Naive thymus-derived CD8-positive, alpha-beta T cell (primary cell): Measurements from ENCODE around the gene MBD3. TPM values are rescaled to one million over a fixed set of nuclear protein-coding genes. Genes with fewer than 3 reads are reported as not detected.
"Not testable (repeated sequence)": the region's sequence is repeated elsewhere in the genome, so short reads cannot be mapped to it uniquely, and the experiment has no call there.

ENCODE experiments used
- ATAC-seq, 2 donors: fragments of 150-1000 bp; cut with Tn5 transposase in 1 of 2; sonication (Bioruptor Pico), chemical (Tn5 transposase) in 1 of 2; 1 replicate in 1 of 2; 2 replicates in 1 of 2; pipeline ENCODE4 v1.10.0; 2021; ENCODE audit warnings: mild to moderate bottlenecking in 2 of 2, moderate library complexity in 2 of 2
- POLR2A ChIA-PET: fragments of 350-600 bp; sonication (Branson Sonifier 250); formaldehyde crosslinking; loops from one replicate; lab custom pipeline; 2021; ENCODE audit warnings: antibody characterized with exemption; lab: Charles Lee
- DNase-seq, 10 donors: peaks; one replicate each; pipeline versions ENCODE4 v3.0.0 to v3.0.0-alpha.2; 2020 to 2022
- H3K27ac Mint-ChIP-seq, 10 donors: one replicate each; pipeline ENCODE4 v1.8.0; 2020 to 2022; ENCODE audit warnings: mild to moderate bottlenecking in 10 of 10, mixed read lengths in 10 of 10, moderate library complexity in 4 of 10, inconsistent platforms in 1 of 10
- H3K27me3 Mint-ChIP-seq, 5 donors: one replicate each; pipeline ENCODE4 v1.8.0; 2021 to 2022; ENCODE audit warnings: mixed read lengths in 5 of 5
- H3K36me3 Mint-ChIP-seq, 3 donors: one replicate each; pipeline ENCODE4 v1.8.0; 2020 to 2022; ENCODE audit warnings: mixed read lengths in 3 of 3, mild to moderate bottlenecking in 2 of 3, inconsistent platforms in 1 of 3
- H3K4me1 Mint-ChIP-seq, 4 donors: one replicate each; pipeline ENCODE4 v1.8.0; 2021 to 2022; ENCODE audit warnings: mixed read lengths in 4 of 4
- H3K4me3 Mint-ChIP-seq, 10 donors: one replicate each; pipeline ENCODE4 v1.8.0; 2020 to 2022; ENCODE audit warnings: mild to moderate bottlenecking in 10 of 10, mixed read lengths in 10 of 10, moderate library complexity in 6 of 10, inconsistent platforms in 1 of 10
- H3K9me3 Mint-ChIP-seq, 9 donors: one replicate each; pipeline ENCODE4 v1.8.0; 2020 to 2022; ENCODE audit warnings: mixed read lengths in 9 of 9, mild to moderate bottlenecking in 3 of 9, inconsistent platforms in 1 of 9, moderate library complexity in 1 of 9
- polyA plus RNA-seq, 3 donors: library from polyadenylated mRNA; unstranded; fragments of 300-500 nt; fragmentation: Illumina TruSeq; gene quantifications; one replicate each; pipeline ENCODE4 v1.2.3, GENCODE V29; 2021
- total RNA-seq, 8 experiments: library from RNA in 2 of 8; stranded (reverse) in 2 of 8; gene quantifications; one replicate each; pipeline ENCODE4 v1.2.3 and lab custom pipeline; 2021 to 2026

The MBD3 gene
- total and polyA plus RNA-seq, 5 experiments from 2014 or later = 9.6 to 77.4 (median 23.5) TPM

GRCh38 chr19:1539749-1540148 is 52.9 kb downstream of the MBD3 start:
- H3K36me3 Mint-ChIP-seq, H3K27ac Mint-ChIP-seq, H3K4me3 Mint-ChIP-seq, POLR2A ChIA-PET, H3K9me3 Mint-ChIP-seq, H3K4me1 Mint-ChIP-seq, ATAC-seq, DNase-seq: not testable (repeated sequence)
- peaks cover 11 to 67% (median 16%) of the 10 kb centered on the region in 5 donors for H3K27me3 Mint-ChIP-seq

- POLR2A ChIA-PET = interaction anchor here (0.6 to 0.7 kb wide), 2 partner anchors 181 to 1041 kb away, joined by 3 to 5 read pairs; no protein-coding TSS in a partner anchor
- Mint-ChIP-seq H3K4me1 (no peaks in the 10 kb centered on the region), H3K9me3 (no peaks in the 10 kb centered on the region), H3K27me3 (peaks cover 11 to 62% (median 16%) of the 10 kb centered on the region in 5 donors), H3K27ac (no peak overlapping the region), H3K4me3 (no peak overlapping the region), H3K36me3 (no peaks in the 10 kb centered on the region)
- ATAC-seq (no peak), DNase-seq (no peak)
Observed at GRCh38 chr19:1538978-1539377, 53.7 kb downstream of the MBD3 start.

GRCh38 chr19:1535699-1536098 is 57.0 kb downstream of the MBD3 start:
- not testable (repeated sequence) for H3K9me3 Mint-ChIP-seq, H3K36me3 Mint-ChIP-seq, DNase-seq, ATAC-seq, H3K27ac Mint-ChIP-seq, H3K4me3 Mint-ChIP-seq, H3K4me1 Mint-ChIP-seq
- POLR2A ChIA-PET = interaction anchor here (0.7 kb wide), 1 partner anchor 305 kb away, joined by 5 read pairs; no protein-coding TSS in a partner anchor
- H3K27me3 Mint-ChIP-seq = peaks cover 9 to 67% (median 16%) of the 10 kb centered on the region in 5 donors

- peaks cover 4 to 64% (median 14%) of the 10 kb centered on the region in 5 donors for H3K27me3 Mint-ChIP-seq
- no peak overlapping the region for H3K27ac Mint-ChIP-seq
- peaks cover 0 to 2% (median 0%) of the 10 kb centered on the region in 4 donors for H3K4me1 Mint-ChIP-seq
- H3K36me3 Mint-ChIP-seq = no peaks in the 10 kb centered on the region
- ATAC-seq (no peak), DNase-seq (no peak)
- H3K4me3 Mint-ChIP-seq = no peak overlapping the region
- POLR2A ChIA-PET = interaction anchor here (0.7 kb wide), 1 partner anchor 125 kb away, joined by 3 read pairs; no protein-coding TSS in a partner anchor
- H3K9me3 Mint-ChIP-seq = no peaks in the 10 kb centered on the region
Observed at GRCh38 chr19:1534972-1535371, 57.7 kb downstream of the MBD3 start.

GRCh38 chr19:1533510-1534150 is 59.0 kb downstream of the MBD3 start:
- ATAC-seq (no peak), DNase-seq (no peak)
- Mint-ChIP-seq H3K9me3 (no peaks in the 10 kb centered on the region), H3K27me3 (peaks cover 4 to 60% (median 18%) of the 10 kb centered on the region in 5 donors), H3K27ac (peak overlapping the region in 1 of 10 donors; percentile 14), H3K36me3 (no peaks in the 10 kb centered on the region), H3K4me3 (no peak overlapping the region), H3K4me1 (peaks cover 0 to 2% (median 0%) of the 10 kb centered on the region in 4 donors)
- POLR2A ChIA-PET = interaction anchor here (0.7 kb wide), 1 partner anchor 80 kb away, joined by 5 read pairs; no protein-coding TSS in a partner anchor

GRCh38 chr19:1532003-1532402 is 60.7 kb downstream of the MBD3 start:
- DNase-seq (no peak), ATAC-seq (no peak)
- H3K9me3 Mint-ChIP-seq = no peaks in the 10 kb centered on the region
- peaks cover 0 to 2% (median 0%) of the 10 kb centered on the region in 4 donors for H3K4me1 Mint-ChIP-seq
- H3K36me3 Mint-ChIP-seq = no peaks in the 10 kb centered on the region
- H3K27ac Mint-ChIP-seq = no peak overlapping the region
- POLR2A ChIA-PET = interaction anchor here (0.6 kb wide), 1 partner anchor 11 kb away, joined by 3 read pairs; no protein-coding TSS in a partner anchor
- H3K27me3 Mint-ChIP-seq = peaks cover 6 to 53% (median 25%) of the 10 kb centered on the region in 5 donors
- H3K4me3 Mint-ChIP-seq = no peak overlapping the region

GRCh38 chr19:1531587-1531986 is 61.1 kb downstream of the MBD3 start:
- H3K36me3 Mint-ChIP-seq = no peaks in the 10 kb centered on the region
- H3K4me1 Mint-ChIP-seq = peaks cover 0 to 2% (median 0%) of the 10 kb centered on the region in 4 donors
- no peak overlapping the region for H3K4me3 Mint-ChIP-seq
- POLR2A ChIA-PET = interaction anchor here (0.6 kb wide), 1 partner anchor 11 kb away, joined by 3 read pairs; no protein-coding TSS in a partner anchor
- DNase-seq (no peak), ATAC-seq (no peak)
- H3K27me3 Mint-ChIP-seq = peaks cover 6 to 55% (median 28%) of the 10 kb centered on the region in 5 donors
- no peaks in the 10 kb centered on the region for H3K9me3 Mint-ChIP-seq
- H3K27ac Mint-ChIP-seq = no peak overlapping the region

- H3K9me3 Mint-ChIP-seq, DNase-seq, POLR2A ChIA-PET, H3K4me1 Mint-ChIP-seq, H3K27ac Mint-ChIP-seq, H3K36me3 Mint-ChIP-seq, H3K4me3 Mint-ChIP-seq, ATAC-seq: not testable (repeated sequence)
- peaks cover 13 to 62% (median 35%) of the 10 kb centered on the region in 5 donors for H3K27me3 Mint-ChIP-seq
Observed at GRCh38 chr19:1530856-1531255, 61.8 kb downstream of the MBD3 start.

- H3K4me3 Mint-ChIP-seq = no peak overlapping the region
- peaks cover 5 to 9% (median 7%) of the 10 kb centered on the region in 4 donors for H3K4me1 Mint-ChIP-seq
- POLR2A ChIA-PET = no interaction called here
- H3K27me3 Mint-ChIP-seq = peaks cover 20 to 67% (median 47%) of the 10 kb centered on the region in 5 donors
- H3K9me3 Mint-ChIP-seq = peaks cover 0 to 1% (median 0%) of the 10 kb centered on the region in 9 donors
- H3K36me3 Mint-ChIP-seq = peaks cover 0 to 6% (median 2%) of the 10 kb centered on the region in 3 donors
- no peak overlapping the region for H3K27ac Mint-ChIP-seq
- ATAC-seq (no peak), DNase-seq (no peak)
Observed at GRCh38 chr19:1529430-1529816, 63.2 kb downstream of the MBD3 start.

- Mint-ChIP-seq H3K4me1 (peaks cover 6 to 11% (median 10%) of the 10 kb centered on the region in 4 donors), H3K4me3 (no peak overlapping the region), H3K36me3 (peaks cover 0 to 7% (median 2%) of the 10 kb centered on the region in 3 donors), H3K9me3 (peaks cover 0 to 1% (median 0%) of the 10 kb centered on the region in 9 donors), H3K27ac (no peak overlapping the region), H3K27me3 (peaks cover 22 to 73% (median 50%) of the 10 kb centered on the region in 5 donors)
- POLR2A ChIA-PET = no interaction called here
- DNase-seq = no peak
- ATAC-seq = no peak
Observed at GRCh38 chr19:1528596-1529429, 63.9 kb downstream of the MBD3 start.

GRCh38 chr19:1527650-1528309 is 64.9 kb downstream of the MBD3 start:
- POLR2A ChIA-PET = no interaction called here
- DNase-seq = no peak
- peaks cover 0 to 7% (median 2%) of the 10 kb centered on the region in 3 donors for H3K36me3 Mint-ChIP-seq
- no peak overlapping the region for H3K4me3 Mint-ChIP-seq
- H3K27ac Mint-ChIP-seq = peak overlapping the region in 1 of 10 donors; percentile 40
- H3K27me3 Mint-ChIP-seq = peaks cover 23 to 71% (median 45%) of the 10 kb centered on the region in 5 donors
- peaks cover 0 to 1% (median 0%) of the 10 kb centered on the region in 9 donors for H3K9me3 Mint-ChIP-seq
- peaks cover 6 to 11% (median 9%) of the 10 kb centered on the region in 4 donors for H3K4me1 Mint-ChIP-seq
- no peak for ATAC-seq

GRCh38 chr19:1526979-1527649 is 65.6 kb downstream of the MBD3 start:
- peaks cover 0 to 7% (median 2%) of the 10 kb centered on the region in 3 donors for H3K36me3 Mint-ChIP-seq
- H3K4me3 Mint-ChIP-seq = no peak overlapping the region
- ATAC-seq = no peak
- DNase-seq = no peak
- H3K4me1 Mint-ChIP-seq = peaks cover 6 to 11% (median 9%) of the 10 kb centered on the region in 4 donors
- H3K27me3 Mint-ChIP-seq = peaks cover 23 to 71% (median 45%) of the 10 kb centered on the region in 5 donors
- POLR2A ChIA-PET = no interaction called here
- peaks cover 0 to 1% (median 0%) of the 10 kb centered on the region in 9 donors for H3K9me3 Mint-ChIP-seq
- H3K27ac Mint-ChIP-seq = no peak overlapping the region
